HG03558 (cell line): Measurements from ENCODE around the gene PSMC6.

Experiments used
- ATAC-seq: cut with Tn5 transposase; IDR thresholded peaks from one replicate; pipeline ENCODE4 v1.9.1; 2021; ENCODE audit warnings: moderate number of reproducible peaks; ENCODE audit not compliant: unreplicated experiment; ENCODE audit errors: extremely low read depth

Gene PSMC6

GRCh38 chr14:52706724-52707706 is at the start of gene PSMC6:
Gene PSMC6, plus strand, starts transcription at chr14:52707200. Its CDS starts 20 bp downstream, at chr14:52707220.
- ATAC-seq = peak; percentile 94

GRCh38 chr14:52660325-52660724 is 46.7 kb upstream of the PSMC6 start:
- no peak for ATAC-seq

GRCh38 chr14:52660832-52661231 is 46.2 kb upstream of the PSMC6 start:
- no peak for ATAC-seq

GRCh38 chr14:52661314-52661713 is 45.7 kb upstream of the PSMC6 start:
- ATAC-seq = no peak

GRCh38 chr14:52663850-52664249 is 43.1 kb upstream of the PSMC6 start:
- no peak for ATAC-seq

- ATAC-seq = no peak
These were observed 28.4 kb upstream of the PSMC6 start for GRCh38 chr14:52678591-52678990.

- no peak for ATAC-seq
These were observed 22.9 kb upstream of the PSMC6 start for GRCh38 chr14:52683985-52684520.

- ATAC-seq = no peak
These were observed 20.8 kb upstream of the PSMC6 start for GRCh38 chr14:52686176-52686575.

- ATAC-seq = no peak
These were observed 15.8 kb upstream of the PSMC6 start for GRCh38 chr14:52690983-52691760.

GRCh38 chr14:52692248-52692962 is 14.6 kb upstream of the PSMC6 start:
- ATAC-seq = no peak

- no peak for ATAC-seq
These were observed 14.0 kb upstream of the PSMC6 start for GRCh38 chr14:52693036-52693435.

GRCh38 chr14:52693532-52693931 is 13.5 kb upstream of the PSMC6 start:
- ATAC-seq = no peak

GRCh38 chr14:52694761-52695480 is 12.1 kb upstream of the PSMC6 start:
- ATAC-seq = peak; percentile 32

- peak; percentile 48 for ATAC-seq
These were observed 11.4 kb upstream of the PSMC6 start, which contains the start of gene ERO1A for GRCh38 chr14:52695481-52696091. Gene ERO1A, minus strand, starts transcription at chr14:52695558. Its CDS starts 77 bp downstream, at chr14:52695481.

- ATAC-seq = no peak
These were observed 6.3 kb upstream of the PSMC6 start for GRCh38 chr14:52700701-52701172.

- no peak for ATAC-seq
These were observed 5.8 kb upstream of the PSMC6 start for GRCh38 chr14:52701223-52701622.

GRCh38 chr14:52703225-52703624 is 3.8 kb upstream of the PSMC6 start:
- no peak for ATAC-seq

- ATAC-seq = no peak
These were observed 3.3 kb upstream of the PSMC6 start for GRCh38 chr14:52703664-52704063.

- ATAC-seq = no peak
These were observed 714 bp upstream of the PSMC6 start for GRCh38 chr14:52706286-52706685.
